Hepatic stellate cell (primary cell): ENCODE results near the gene EXOSC7.
"Not testable (repeated sequence)": the region's sequence is repeated elsewhere in the genome, so short reads cannot be mapped to it uniquely, and the experiment has no call there.

ENCODE experiments used
- DNase-seq: peaks from one replicate; pipeline ENCODE4 v3.0.0; 2011; ENCODE audit warnings: low spot score

EXOSC7 gene

GRCh38 chr3:44962621-44963393 is 13.2 kb upstream of the EXOSC7 start:
- DNase-seq = no peak

- no peak for DNase-seq
Measured at GRCh38 chr3:44963571-44964325, 12.3 kb upstream of the EXOSC7 start.

GRCh38 chr3:44965165-44965564 is 10.9 kb upstream of the EXOSC7 start:
- no peak for DNase-seq

GRCh38 chr3:44966795-44967278 is 9.2 kb upstream of the EXOSC7 start:
- DNase-seq = no peak

- no peak for DNase-seq
Measured at GRCh38 chr3:44968447-44968858, 7.6 kb upstream of the EXOSC7 start.

GRCh38 chr3:44969154-44969827 is 6.8 kb upstream of the EXOSC7 start:
- no peak for DNase-seq

GRCh38 chr3:44969828-44970179 is 6.2 kb upstream of the EXOSC7 start:
- DNase-seq = no peak

- DNase-seq = no peak
Measured at GRCh38 chr3:44970926-44971490, 5.0 kb upstream of the EXOSC7 start.

- no peak for DNase-seq
Measured at GRCh38 chr3:44974416-44974815, 1.6 kb upstream of the EXOSC7 start.

- no peak for DNase-seq
Measured at GRCh38 chr3:44981220-44981619, 5.2 kb downstream of the EXOSC7 start.

- no peak for DNase-seq
Measured at GRCh38 chr3:44981751-44982150, 5.7 kb downstream of the EXOSC7 start.

- no peak for DNase-seq
Measured at GRCh38 chr3:44982817-44983216, 6.8 kb downstream of the EXOSC7 start.

GRCh38 chr3:44983484-44983941 is 7.5 kb downstream of the EXOSC7 start:
- DNase-seq = no peak

GRCh38 chr3:44984335-44984734 is 8.3 kb downstream of the EXOSC7 start:
- DNase-seq = no peak

GRCh38 chr3:44986330-44986729 is 10.3 kb downstream of the EXOSC7 start:
- not testable (repeated sequence) for DNase-seq

GRCh38 chr3:44987332-44987731 is 11.3 kb downstream of the EXOSC7 start:
- DNase-seq = no peak

GRCh38 chr3:44988073-44988472 is 12.0 kb downstream of the EXOSC7 start:
- DNase-seq = no peak

- DNase-seq = no peak
Measured at GRCh38 chr3:44989141-44989540, 13.1 kb downstream of the EXOSC7 start.

- DNase-seq = no peak
Measured at GRCh38 chr3:44989636-44990373, 13.8 kb downstream of the EXOSC7 start.

GRCh38 chr3:44991326-44991725 is 15.3 kb downstream of the EXOSC7 start:
- no peak for DNase-seq

GRCh38 chr3:44992555-44993470 is 16.8 kb downstream of the EXOSC7 start:
- no peak for DNase-seq
